Astrocyte of the spinal cord (primary cell): ENCODE measurements around the gene MAP4K4.

ENCODE experiments used
- DNase-seq: peaks from one replicate; pipeline ENCODE4 v3.0.0; 2011; ENCODE audit warnings: low read depth, low spot score
- H3K4me3 ChIP-seq: 2 replicates; pipeline ENCODE4 v1.5.1; 2011; ENCODE audit warnings: low read depth, mild to moderate bottlenecking, low read length, moderate library complexity
- in situ Hi-C: cut with HindIII; loops from 2 replicates; pipeline ENCODE4 v1.10.0; 2017; ENCODE audit warnings: low sequenced_read_pairs
- TF ChIP-seq, protein P1 (sequence below): IDR thresholded peaks from 2 replicates; pipeline ENCODE4 v1.5.1; 2012; ENCODE audit warnings: low read depth, mild to moderate bottlenecking, low read length, inconsistent platforms

The MAP4K4 gene

DNA sequence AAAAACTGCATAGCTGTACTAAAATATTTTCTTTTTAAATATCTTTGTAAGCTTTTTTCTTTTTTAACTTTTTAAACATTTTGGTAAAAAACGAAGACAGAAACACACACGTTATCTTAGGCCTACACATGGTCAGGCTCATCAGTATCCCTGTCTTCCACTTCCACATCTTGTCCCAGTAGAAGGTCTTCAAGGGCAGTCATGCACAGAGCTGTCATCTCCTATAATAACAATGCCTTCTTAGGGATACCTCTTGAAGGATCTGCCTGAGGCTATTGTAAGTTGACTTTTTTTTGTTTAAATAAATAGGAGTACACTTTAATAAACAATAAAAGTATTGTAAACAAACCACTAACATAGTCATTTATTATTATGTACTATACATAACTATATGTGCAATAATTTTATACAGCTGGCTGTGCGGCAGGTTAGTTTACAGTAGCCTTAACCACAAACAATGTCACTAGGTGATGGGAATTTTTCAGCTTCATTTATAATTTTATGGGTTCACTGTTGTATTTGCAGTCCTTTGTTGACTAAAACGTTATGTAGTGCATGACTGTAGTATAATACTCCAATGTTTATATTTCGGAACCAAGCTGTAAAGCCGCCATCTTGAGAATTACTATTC is 124.4 kb downstream of the MAP4K4 start:
- in situ Hi-C loops: no loop called here
- no peak for DNase-seq
- TF ChIP-seq, protein P1, sequence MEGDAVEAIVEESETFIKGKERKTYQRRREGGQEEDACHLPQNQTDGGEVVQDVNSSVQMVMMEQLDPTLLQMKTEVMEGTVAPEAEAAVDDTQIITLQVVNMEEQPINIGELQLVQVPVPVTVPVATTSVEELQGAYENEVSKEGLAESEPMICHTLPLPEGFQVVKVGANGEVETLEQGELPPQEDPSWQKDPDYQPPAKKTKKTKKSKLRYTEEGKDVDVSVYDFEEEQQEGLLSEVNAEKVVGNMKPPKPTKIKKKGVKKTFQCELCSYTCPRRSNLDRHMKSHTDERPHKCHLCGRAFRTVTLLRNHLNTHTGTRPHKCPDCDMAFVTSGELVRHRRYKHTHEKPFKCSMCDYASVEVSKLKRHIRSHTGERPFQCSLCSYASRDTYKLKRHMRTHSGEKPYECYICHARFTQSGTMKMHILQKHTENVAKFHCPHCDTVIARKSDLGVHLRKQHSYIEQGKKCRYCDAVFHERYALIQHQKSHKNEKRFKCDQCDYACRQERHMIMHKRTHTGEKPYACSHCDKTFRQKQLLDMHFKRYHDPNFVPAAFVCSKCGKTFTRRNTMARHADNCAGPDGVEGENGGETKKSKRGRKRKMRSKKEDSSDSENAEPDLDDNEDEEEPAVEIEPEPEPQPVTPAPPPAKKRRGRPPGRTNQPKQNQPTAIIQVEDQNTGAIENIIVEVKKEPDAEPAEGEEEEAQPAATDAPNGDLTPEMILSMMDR: no peak
- no peak overlapping the region for H3K4me3 ChIP-seq

DNA sequence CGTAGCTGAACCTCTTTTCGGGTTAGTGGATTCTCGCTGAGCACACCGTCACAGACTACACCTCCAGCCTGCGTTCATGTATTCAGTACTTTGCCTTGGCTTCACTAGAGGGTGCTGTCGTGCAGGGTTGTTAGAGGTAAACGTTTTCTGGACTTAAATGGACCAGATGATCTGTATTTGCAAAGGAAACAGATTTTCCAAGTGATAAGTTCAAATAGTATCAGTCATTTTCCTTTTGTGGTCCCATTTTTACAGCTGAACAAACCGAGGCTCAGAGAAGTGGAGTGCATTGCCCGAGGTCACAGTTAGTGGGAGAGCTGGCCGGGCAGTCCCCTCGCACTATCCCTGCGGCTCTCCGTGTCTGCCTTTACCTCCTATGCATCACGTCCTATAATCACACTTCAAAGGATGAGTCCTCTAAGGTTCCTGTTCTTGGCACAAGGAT is 125.9 kb downstream of the MAP4K4 start:
- in situ Hi-C loops: no loop called here
- TF ChIP-seq, protein P1: peak; percentile 74
- DNase-seq: peak; percentile 82
- H3K4me3 ChIP-seq: no peak overlapping the region

DNA sequence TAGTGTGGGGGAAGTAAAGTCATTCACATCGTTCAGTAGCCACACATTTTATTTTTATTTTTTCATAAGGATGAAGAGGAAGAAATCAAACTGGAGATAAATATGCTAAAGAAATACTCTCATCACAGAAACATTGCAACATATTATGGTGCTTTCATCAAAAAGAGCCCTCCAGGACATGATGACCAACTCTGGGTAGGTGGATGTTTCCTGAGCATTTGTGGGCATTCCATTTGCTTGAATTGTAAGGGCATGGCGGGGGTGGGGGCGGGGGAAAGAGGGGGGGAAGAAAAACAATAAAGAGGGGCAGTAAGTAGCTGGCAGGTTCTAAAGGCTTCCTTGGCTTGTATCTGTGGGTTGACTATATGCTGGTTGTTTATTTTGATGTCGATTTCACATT is 126.4 kb downstream of the MAP4K4 start:
- DNase-seq: peak; percentile 53
- TF ChIP-seq, protein P1: no peak
- in situ Hi-C loops: no loop called here
- H3K4me3 ChIP-seq: no peak overlapping the region

DNA sequence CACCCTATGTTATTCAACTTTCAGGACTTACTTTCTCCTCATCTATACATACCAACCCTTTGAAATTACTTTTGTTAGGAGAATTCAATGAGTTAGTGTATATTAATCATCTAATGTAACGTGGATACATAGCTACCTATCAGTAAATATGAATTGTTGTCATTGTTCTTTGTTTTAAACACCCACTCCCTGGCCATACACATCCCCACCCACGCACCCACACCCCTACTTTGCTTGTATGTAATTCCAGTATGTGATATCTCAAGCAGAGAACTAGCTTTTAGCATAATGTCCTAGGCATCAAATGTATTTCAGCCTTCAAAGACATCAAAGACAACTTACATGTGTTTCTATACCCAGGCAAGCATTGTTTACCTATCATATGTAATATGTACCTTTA is 129.2 kb downstream of the MAP4K4 start:
- no peak overlapping the region for H3K4me3 ChIP-seq
- in situ Hi-C loops: no loop called here
- TF ChIP-seq, protein P1: no peak
- DNase-seq: no peak

DNA sequence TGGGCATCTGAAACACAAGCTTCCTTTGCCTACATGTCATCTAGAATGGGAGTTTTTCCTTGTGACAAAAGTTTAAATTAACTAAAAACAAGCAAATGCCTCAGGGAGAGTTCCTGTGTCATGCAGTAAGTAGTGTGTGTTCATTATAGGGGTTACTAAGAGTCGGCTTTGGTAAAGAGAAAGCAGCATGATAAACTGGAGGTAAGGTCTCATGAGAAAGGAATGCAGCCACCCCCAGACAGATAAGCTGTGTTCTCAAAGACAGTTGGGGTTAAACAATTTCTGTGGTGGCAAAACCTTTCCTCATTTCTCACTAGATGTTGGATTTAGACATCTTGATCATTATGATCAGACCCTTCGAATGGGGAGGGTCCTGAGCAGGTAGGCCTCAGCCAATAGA is 129.7 kb downstream of the MAP4K4 start:
- no peak overlapping the region for H3K4me3 ChIP-seq
- peak; percentile 88 for DNase-seq
- TF ChIP-seq, protein P1: no peak
- in situ Hi-C loops: no loop called here

DNA sequence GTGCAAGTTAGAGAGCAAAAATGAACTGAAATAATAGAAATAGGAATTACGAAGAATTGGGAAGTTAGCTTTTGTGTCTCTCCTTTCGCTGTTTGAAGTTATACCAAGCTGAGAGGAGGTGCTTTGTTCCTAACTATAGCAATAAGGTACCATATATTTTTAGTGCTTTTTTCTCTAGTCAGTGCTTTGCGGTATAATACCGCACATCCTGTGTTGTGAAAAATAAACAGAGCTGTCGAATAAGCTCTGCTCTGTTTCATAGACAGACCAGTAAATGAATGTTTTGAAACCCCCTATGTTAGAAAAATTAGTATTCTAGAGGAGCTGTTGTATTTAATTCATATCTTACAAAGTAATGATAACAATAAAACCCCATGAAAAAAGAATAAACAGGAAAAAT is 130.8 kb downstream of the MAP4K4 start:
- TF ChIP-seq, protein P1: no peak
- no peak for DNase-seq
- no peak overlapping the region for H3K4me3 ChIP-seq
- in situ Hi-C loops: no loop called here
